ENCODE measurements around the gene ELAVL2.

DNA sequence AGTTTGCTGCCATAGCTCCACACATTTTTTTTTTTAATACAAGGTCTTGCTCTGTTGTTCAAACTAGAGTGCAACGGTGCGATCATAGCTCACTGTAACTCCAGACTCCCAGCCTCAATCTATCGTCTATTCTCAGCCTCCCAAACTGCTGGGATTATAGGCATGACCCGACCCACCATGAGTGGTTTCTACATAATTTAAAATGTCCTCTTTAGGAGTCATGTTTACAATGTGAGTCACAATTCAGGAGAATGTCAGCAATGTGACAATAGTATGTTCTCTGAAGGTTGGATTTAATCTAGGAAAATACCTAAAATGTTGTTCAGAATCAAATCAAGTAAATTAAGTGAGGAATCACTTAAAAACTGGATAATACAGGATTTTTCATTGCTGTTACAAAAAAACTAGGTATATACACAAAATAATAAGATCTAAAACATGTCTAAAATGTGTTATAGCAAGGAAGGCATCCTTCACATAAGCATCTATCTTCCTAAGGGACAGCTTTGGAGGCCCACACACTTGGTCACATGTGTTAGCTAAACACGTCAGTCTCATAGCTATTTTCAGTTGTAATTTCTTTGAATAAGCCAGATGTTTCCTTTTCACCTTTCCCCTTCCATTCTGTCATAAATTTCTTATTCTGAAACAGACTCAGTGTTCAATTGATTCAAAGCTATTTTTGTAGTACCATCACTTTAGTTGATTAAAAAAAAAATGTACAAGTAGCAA lies 30.0 kb upstream of the ELAVL2 start:
- TF ChIP-seq ARNTL (CRISPR knock-in tag; IDR thresholded peaks at IDR 0.05; ENCODE audit: borderline replicate concordance, low read depth) (no peak), ZNF565 (CRISPR knock-in tag; conservative IDR thresholded peaks at IDR 0.05; ENCODE audit: low read depth) (no peak), TCF4 (CRISPR knock-in tag; IDR thresholded peaks at IDR 0.05; ENCODE audit: borderline replicate concordance) (no peak), ZFP30 (CRISPR knock-in tag; IDR thresholded peaks at IDR 0.05) (no peak), ISL1 (CRISPR knock-in tag; IDR thresholded peaks at IDR 0.05) (no peak), PATZ1 (CRISPR knock-in tag; IDR thresholded peaks at IDR 0.05; ENCODE audit: borderline replicate concordance) (no peak), PPARA (CRISPR knock-in tag; IDR thresholded peaks at IDR 0.05; ENCODE audit: borderline replicate concordance) (no peak), ZNF70 (CRISPR knock-in tag; IDR thresholded peaks at IDR 0.05) (no peak), BACH2 (CRISPR knock-in tag; IDR thresholded peaks at IDR 0.05; ENCODE audit: borderline replicate concordance) (no peak), ZFP3 (CRISPR knock-in tag; IDR thresholded peaks at IDR 0.05) (no peak), ZNF8 (CRISPR knock-in tag; IDR thresholded peaks at IDR 0.05) (no peak), CREB5 (CRISPR knock-in tag; IDR thresholded peaks at IDR 0.05; ENCODE audit: low read depth) (no peak)
- TF ChIP-seq, protein P1, sequence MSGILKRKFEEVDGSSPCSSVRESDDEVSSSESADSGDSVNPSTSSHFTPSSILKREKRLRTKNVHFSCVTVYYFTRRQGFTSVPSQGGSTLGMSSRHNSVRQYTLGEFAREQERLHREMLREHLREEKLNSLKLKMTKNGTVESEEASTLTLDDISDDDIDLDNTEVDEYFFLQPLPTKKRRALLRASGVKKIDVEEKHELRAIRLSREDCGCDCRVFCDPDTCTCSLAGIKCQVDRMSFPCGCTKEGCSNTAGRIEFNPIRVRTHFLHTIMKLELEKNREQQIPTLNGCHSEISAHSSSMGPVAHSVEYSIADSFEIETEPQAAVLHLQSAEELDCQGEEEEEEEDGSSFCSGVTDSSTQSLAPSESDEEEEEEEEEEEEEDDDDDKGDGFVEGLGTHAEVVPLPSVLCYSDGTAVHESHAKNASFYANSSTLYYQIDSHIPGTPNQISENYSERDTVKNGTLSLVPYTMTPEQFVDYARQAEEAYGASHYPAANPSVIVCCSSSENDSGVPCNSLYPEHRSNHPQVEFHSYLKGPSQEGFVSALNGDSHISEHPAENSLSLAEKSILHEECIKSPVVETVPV (CRISPR knock-in tag; IDR thresholded peaks at IDR 0.05) = no peak
